K562 (cell line): ENCODE measurements around the gene SSBP2. TPM values are rescaled to one million over a fixed set of nuclear protein-coding genes. Genes with fewer than 3 reads are reported as not detected.

Experiments used
- CBX5 ChIP-seq: IDR thresholded peaks from 2 replicates; pipeline ENCODE4 v1.6.1; 2014; ENCODE audit warnings: low read depth, borderline replicate concordance
- ESRRA ChIP-seq: fragments of 450-650 bp; IDR thresholded peaks from 2 replicates; pipeline ENCODE4 v1.6.1; 2014; ENCODE audit warnings: low read depth, mild to moderate bottlenecking, moderate library complexity, borderline replicate concordance
- LCOR ChIP-seq: sonication (generic); formaldehyde crosslinking; IDR thresholded peaks from 2 replicates; pipeline ENCODE4 v1.8.0; 2022; ENCODE audit warnings: mild to moderate bottlenecking, missing genetic modification reagents
- MBD2 ChIP-seq: sonication (generic); IDR thresholded peaks from 2 replicates; pipeline ENCODE4 v1.6.1; 2016; ENCODE audit warnings: low read depth, borderline replicate concordance
- MYNN ChIP-seq, 2 experiments: sonication (generic); formaldehyde crosslinking in 1 of 2; IDR thresholded peaks; 2 replicates each; pipeline versions ENCODE4 v1.5.0 to v1.6.1; 2016 to 2020; ENCODE audit warnings: antibody characterized with exemption in 1 of 2, missing genetic modification reagents in 1 of 2
- RBBP5 ChIP-seq: fragments of 200-600 bp; sonication (generic); IDR thresholded peaks from 2 replicates; pipeline ENCODE4 v1.6.1; 2012; ENCODE audit warnings: borderline replicate concordance, mild to moderate bottlenecking, low read length, control low read depth, inconsistent platforms; ENCODE audit not compliant: insufficient read depth, poor library complexity, severe bottlenecking
- SMARCC2 ChIP-seq: fragments of 450-650 bp; IDR thresholded peaks from 2 replicates; pipeline ENCODE4 v1.6.1; 2017; ENCODE audit warnings: antibody characterized with exemption, moderate library complexity, mild to moderate bottlenecking, low read depth
- ZNF175 ChIP-seq: fragments of 200-800 bp; sonication (Bioruptor generic); IDR thresholded peaks from 2 replicates; pipeline ENCODE4 v1.6.1; 2016; ENCODE audit warnings: low read depth, mild to moderate bottlenecking, missing genetic modification characterization, missing compliant biosample characterization
- ZNF764 ChIP-seq: fragments of 250-450 bp; sonication (Bioruptor Pico); IDR thresholded peaks from 2 replicates; pipeline ENCODE4 v1.4.0; 2020; ENCODE audit warnings: low read depth, mild to moderate bottlenecking, moderate library complexity
- polyA plus RNA-seq, 8 experiments: library from polyadenylated mRNA; depleted of rRNA in 4 of 8; stranded (reverse) in 5 of 8; unstranded in 3 of 8; fragments of >200 nt; fragmentation: Nextera tagmentation in 2 of 8; fragmentation: Illumina TruSeq in 1 of 8; extraction: Ambion mirVana in 2 of 8; extraction: Trizol in 1 of 8; gene quantifications; 2 replicates each; pipeline versions ENCODE4 v1.2.1 to v1.2.3, GENCODE V29; 2011 to 2014; ENCODE audit warnings: inconsistent platforms in 1 of 8, missing spikeins in 1 of 8
- total RNA-seq, 7 experiments: library from RNA; depleted of rRNA in 6 of 7; stranded (reverse); fragments of >200 nt in 6 of 7; fragmentation: Illumina TruSeq in 2 of 7; extraction: Trizol in 2 of 7; gene quantifications; 2 replicates each; pipeline versions ENCODE4 v1.2.1 to v1.2.3, GENCODE V29; 2011 to 2021; ENCODE audit warnings: low replicate concordance in 1 of 7
- TF ChIP-seq, protein P1 (sequence below): fragments of 250-450 bp; sonication (Bioruptor Pico); IDR thresholded peaks from 2 replicates; pipeline ENCODE4 v1.4.0; 2020; ENCODE audit warnings: mild to moderate bottlenecking, moderate library complexity
- TF ChIP-seq, protein P2 (sequence below): fragments of 200-800 bp; sonication (Bioruptor generic); IDR thresholded peaks from 2 replicates; pipeline ENCODE4 v1.6.1; 2017; ENCODE audit warnings: missing genetic modification characterization, missing compliant biosample characterization
- TF ChIP-seq, protein P3 (sequence below): sonication (generic); formaldehyde crosslinking; IDR thresholded peaks from 2 replicates; pipeline ENCODE4 v1.8.1; 2023; ENCODE audit warnings: mild to moderate bottlenecking, missing genetic modification reagents

The SSBP2 gene
- total and polyA plus RNA-seq, 9 of the 15 experiments (the other 6 are each of a cell fraction or from before 2014, with no cell fraction given) = 22.3 to 133 (median 42.1) TPM

DNA sequence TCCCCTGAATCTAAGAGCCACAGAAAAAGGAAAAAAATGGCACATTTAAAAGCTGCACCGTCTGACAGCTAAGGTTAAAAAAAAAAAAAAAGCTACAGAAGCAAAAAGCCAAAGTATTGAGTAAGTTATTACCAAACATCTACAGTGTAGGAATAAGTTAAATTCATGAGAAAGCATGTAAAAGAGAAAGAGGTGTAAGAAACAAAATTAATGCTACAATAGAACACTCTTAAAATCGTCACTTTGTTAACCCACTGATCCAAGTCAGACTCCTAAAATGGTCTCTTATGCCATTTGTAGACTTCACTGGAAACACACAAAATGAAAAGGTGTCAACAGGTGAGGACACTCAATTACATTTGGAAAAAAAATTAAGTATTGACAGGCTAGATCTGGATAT, 120.2 kb downstream of the SSBP2 start (continued):
- TF ChIP-seq ESRRA (no peak), MYNN (IDR thresholded peaks at IDR 0.05) (no peak), MYNN (CRISPR knock-in tag; IDR thresholded peaks at IDR 0.05) (no peak), CBX5 (no peak), RBBP5 (no peak), LCOR (no peak), ZNF764 (no peak), ZNF175 (no peak), SMARCC2 (no peak), MBD2 (no peak)
- TF ChIP-seq, protein P1, sequence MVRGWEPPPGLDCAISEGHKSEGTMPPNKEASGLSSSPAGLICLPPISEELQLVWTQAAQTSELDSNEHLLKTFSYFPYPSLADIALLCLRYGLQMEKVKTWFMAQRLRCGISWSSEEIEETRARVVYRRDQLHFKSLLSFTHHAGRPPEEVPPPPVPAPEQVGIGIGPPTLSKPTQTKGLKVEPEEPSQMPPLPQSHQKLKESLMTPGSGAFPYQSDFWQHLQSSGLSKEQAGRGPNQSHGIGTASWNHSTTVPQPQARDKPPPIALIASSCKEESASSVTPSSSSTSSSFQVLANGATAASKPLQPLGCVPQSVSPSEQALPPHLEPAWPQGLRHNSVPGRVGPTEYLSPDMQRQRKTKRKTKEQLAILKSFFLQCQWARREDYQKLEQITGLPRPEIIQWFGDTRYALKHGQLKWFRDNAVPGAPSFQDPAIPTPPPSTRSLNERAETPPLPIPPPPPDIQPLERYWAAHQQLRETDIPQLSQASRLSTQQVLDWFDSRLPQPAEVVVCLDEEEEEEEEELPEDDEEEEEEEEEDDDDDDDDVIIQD (CRISPR knock-in tag) = no peak
- TF ChIP-seq, protein P2, sequence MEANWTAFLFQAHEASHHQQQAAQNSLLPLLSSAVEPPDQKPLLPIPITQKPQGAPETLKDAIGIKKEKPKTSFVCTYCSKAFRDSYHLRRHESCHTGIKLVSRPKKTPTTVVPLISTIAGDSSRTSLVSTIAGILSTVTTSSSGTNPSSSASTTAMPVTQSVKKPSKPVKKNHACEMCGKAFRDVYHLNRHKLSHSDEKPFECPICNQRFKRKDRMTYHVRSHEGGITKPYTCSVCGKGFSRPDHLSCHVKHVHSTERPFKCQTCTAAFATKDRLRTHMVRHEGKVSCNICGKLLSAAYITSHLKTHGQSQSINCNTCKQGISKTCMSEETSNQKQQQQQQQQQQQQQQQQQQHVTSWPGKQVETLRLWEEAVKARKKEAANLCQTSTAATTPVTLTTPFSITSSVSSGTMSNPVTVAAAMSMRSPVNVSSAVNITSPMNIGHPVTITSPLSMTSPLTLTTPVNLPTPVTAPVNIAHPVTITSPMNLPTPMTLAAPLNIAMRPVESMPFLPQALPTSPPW (CRISPR knock-in tag) = no peak
- TF ChIP-seq, protein P3, sequence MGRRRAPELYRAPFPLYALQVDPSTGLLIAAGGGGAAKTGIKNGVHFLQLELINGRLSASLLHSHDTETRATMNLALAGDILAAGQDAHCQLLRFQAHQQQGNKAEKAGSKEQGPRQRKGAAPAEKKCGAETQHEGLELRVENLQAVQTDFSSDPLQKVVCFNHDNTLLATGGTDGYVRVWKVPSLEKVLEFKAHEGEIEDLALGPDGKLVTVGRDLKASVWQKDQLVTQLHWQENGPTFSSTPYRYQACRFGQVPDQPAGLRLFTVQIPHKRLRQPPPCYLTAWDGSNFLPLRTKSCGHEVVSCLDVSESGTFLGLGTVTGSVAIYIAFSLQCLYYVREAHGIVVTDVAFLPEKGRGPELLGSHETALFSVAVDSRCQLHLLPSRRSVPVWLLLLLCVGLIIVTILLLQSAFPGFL (CRISPR knock-in tag) = no peak
